ENCODE results near the gene DLG2. TPM values are rescaled to one million over a fixed set of nuclear protein-coding genes. Genes with fewer than 3 reads are reported as not detected.

The DLG2 gene
- total and polyA plus RNA-seq, 9 of the 15 experiments (the other 6 are each of a cell fraction or from before 2014, with no cell fraction given), result 0.52 to 1.6 (median 0.95) TPM

GRCh38 chr11:85663753-85664614, 36.8 kb upstream of the DLG2 start (continued):
- no peak for TF ChIP-seq FOXA3 (CRISPR knock-in tag; conservative IDR thresholded peaks at IDR 0.05 in 1 of 2, IDR thresholded peaks at IDR 0.05 in 1 of 2)
- TF ChIP-seq L3MBTL2 (IDR thresholded peaks at IDR 0.05), result no peak
- TF ChIP-seq BRF1 (IDR thresholded peaks at IDR 0.05; ENCODE audit: borderline replicate concordance, extremely low read depth, insufficient read length), result no peak
- TF ChIP-seq ZNF609 (CRISPR knock-in tag; IDR thresholded peaks at IDR 0.05; ENCODE audit: borderline replicate concordance), result no peak
- no peak for TF ChIP-seq SNRNP70 (optimal IDR thresholded peaks at IDR 0.05; ENCODE audit: low read depth, low read length)
- TF ChIP-seq MYNN (IDR thresholded peaks at IDR 0.05), result no peak
- no peak for TF ChIP-seq MYNN (CRISPR knock-in tag; IDR thresholded peaks at IDR 0.05)
- TF ChIP-seq XRCC3 (IDR thresholded peaks at IDR 0.05), result no peak
- TF ChIP-seq RNF2 (IDR thresholded peaks at IDR 0.05), result no peak
- no peak for TF ChIP-seq ZMIZ1 (IDR thresholded peaks at IDR 0.05; ENCODE audit: low read depth in 2 of 2, low read length in 2 of 2)
- no peak for TF ChIP-seq DLX4 (CRISPR knock-in tag; IDR thresholded peaks at IDR 0.05)
- no peak for TF ChIP-seq ZNF511 (CRISPR knock-in tag; IDR thresholded peaks at IDR 0.05)
- no peak for TF ChIP-seq TAF7 (tag; IDR thresholded peaks at IDR 0.05)
- TF ChIP-seq ZNF217 (CRISPR knock-in tag; IDR thresholded peaks at IDR 0.05), result no peak
- TF ChIP-seq MEF2D (tag; conservative IDR thresholded peaks at IDR 0.05; ENCODE audit: low read depth), result no peak
- no peak for TF ChIP-seq MITF (IDR thresholded peaks at IDR 0.05)
- TF ChIP-seq HDAC3 (IDR thresholded peaks at IDR 0.05; ENCODE audit: borderline replicate concordance, partially characterized antibody), result no peak

All from K562 (cell line).